MV-4-11 (cell line): Measurements from ENCODE around the gene DSEL.
A peak's percentile ranks its signal among the peaks of the same experiment; 100 is the strongest.

ENCODE experiments used
- DNase-seq: peaks from one replicate; lab custom pipeline; 2025; lab: John Stamatoyannopoulos, UW

Gene DSEL

GRCh38 chr18:67500522-67501205 is 15.9 kb downstream of the DSEL start:
- DNase-seq: no peak

DNA sequence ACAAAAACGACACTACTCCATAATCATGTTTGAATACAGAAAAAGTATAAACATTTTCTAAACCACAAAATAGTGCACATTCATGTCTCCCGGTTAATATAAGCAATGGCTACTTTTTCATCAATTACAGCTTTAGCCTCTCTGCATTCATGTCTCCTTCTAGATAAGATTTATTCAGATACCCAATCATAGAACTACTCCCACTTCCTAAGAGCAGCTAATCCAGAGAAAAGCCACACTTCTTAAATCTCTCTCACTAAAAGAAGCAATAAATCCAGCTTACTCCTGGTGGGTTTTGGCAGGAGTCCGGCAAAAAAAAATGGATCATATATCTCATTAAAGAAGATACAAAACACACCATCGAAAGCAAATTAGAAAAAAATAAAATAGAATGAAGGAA is 20.1 kb downstream of the DSEL start:
- no peak for DNase-seq

- no peak for DNase-seq
Measured at GRCh38 chr18:67486534-67486933, 30.0 kb downstream of the DSEL start.

DNA sequence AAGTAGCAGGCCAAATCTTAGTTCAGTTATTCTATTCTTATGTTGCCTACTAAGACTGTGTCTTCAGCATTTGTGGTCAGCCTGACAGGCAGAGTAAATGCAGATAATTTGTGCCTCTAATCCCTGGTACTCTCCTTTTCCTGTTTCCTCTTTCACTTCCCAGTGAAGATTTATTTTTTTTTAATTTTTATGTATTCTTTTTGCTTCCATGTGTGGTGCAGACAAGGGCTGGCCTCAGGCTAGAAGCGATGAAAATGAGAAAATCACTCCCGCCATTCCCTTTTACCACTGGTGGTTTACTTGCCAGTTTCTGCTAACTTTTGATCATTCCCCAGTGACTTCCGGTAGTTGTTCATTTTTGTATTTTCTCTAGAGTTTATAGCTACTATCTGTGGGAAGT is 30.9 kb downstream of the DSEL start:
- DNase-seq: peak; percentile 51

- DNase-seq: no peak
Measured at GRCh38 chr18:67484458-67484857, 32.1 kb downstream of the DSEL start.

DNA sequence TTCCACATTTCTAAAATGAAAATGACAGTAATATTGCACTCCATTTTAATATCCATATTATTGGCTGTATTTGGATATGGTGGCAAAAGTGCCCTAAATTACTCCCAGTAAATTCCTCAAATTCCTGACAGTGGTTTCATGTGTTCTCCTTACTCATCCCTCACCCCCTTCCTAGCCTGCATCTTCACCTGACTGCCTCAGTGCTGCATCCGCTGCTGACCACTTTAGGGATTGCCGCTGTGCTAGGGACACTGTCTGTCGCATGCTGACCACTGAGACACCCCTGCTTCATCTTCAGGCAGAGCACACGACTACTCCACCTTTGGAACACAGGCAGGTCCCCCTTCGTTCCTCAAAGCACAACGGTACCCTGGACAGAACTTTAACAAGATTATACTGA is 32.6 kb downstream of the DSEL start:
- no peak for DNase-seq

DNA sequence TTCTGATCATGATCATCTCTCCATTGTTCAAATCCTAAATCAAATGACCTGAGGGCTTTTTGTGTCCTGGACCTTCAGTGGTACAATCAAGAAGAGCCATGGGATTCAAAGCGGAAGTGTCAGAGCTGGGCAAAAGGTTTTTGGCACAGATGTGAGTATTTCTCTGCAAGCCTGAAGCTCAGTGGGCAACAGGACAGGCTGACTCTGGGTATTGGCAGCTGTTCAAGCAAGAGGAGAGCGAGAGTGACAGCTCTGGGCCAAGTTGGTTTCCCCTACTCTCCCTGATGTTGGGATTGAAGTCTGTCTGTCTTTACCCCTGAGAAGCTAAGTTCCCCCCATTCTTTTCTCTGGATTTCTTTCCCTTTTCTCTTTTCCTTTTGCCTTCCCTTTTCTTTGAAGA is 33.3 kb downstream of the DSEL start:
- no peak for DNase-seq

DNA sequence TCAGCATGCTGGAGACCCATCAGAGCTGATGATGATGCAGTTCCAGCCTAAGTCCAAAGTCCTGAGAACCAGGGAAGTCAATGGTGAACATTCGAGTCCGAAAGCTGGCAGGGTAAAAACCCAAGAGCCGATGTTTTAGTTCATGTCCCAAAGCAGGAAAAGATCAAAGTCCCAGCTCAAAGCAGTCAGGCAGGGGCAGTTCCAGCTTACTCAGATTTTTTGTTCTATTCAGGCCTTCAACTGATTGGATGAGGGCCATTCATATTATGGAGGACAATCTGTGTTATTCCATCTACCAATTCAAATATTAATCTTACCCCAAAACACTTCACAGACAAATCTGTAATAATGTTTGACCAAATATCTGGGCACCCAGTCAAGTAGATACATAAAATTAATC is 38.3 kb downstream of the DSEL start:
- no peak for DNase-seq

- DNase-seq: no peak
Measured at GRCh38 chr18:67477522-67477921, 39.0 kb downstream of the DSEL start.

DNA sequence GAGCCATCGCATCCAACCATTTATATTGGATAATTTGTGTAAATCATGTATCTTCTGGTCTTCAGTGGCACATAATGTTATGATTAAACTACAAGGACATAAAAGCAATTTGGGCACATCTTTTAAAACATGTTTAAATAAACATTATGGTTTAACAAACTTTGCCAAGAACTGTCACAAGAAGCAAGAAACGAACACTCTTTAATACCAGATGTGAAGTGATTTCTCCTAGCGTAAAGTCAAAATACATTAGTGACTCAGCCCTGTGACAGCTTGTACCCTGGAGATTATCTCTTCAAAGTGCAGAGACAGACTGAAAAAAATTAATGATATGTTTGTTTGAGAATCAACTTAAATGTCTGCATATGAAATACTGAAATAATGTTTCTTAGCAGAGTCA is 39.9 kb downstream of the DSEL start:
- no peak for DNase-seq

DNA sequence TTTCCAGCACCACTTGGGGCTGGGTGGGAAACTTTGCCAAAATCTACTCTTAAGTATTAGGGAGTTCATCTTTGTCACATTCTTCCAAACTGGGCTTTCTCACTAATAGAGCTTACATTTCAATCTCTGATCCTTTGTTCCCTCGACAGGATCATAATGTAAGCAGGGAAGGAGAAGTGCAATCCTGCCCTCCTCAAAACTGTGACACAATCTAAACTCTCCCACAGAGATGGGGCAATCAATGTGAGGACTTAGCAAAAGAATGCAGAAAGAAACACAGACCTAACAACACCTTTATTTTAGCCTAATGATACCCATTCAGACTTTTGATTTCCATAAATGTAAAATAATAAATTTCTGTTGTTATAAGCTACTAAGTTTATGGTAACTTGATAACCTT is 40.8 kb downstream of the DSEL start:
- DNase-seq: no peak

- DNase-seq: no peak
Measured at GRCh38 chr18:67468038-67468437, 48.5 kb downstream of the DSEL start.

GRCh38 chr18:67467188-67467587 is 49.3 kb downstream of the DSEL start:
- DNase-seq: no peak

DNA sequence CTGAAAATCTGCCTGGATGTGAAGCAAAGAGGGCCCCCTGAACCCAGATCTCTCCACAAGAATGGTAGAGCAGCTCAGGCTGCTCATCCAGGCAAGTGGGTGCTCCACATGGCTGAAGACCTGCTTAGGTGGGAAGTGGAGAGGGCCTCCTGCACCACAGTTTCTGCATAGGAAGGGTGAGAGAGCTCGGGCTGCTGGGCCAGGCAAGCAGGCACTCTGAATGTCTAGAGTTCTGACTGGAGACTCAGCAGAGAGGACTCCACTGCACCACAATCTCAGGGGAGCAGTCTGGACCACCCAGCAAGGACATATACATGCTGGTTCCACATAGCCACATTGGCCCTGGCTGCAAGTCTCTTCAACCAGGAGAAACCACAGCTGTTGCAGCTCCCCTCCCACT is 52.0 kb downstream of the DSEL start:
- no peak for DNase-seq

GRCh38 chr18:67463829-67464228 is 52.7 kb downstream of the DSEL start:
- peak; percentile 7 for DNase-seq

GRCh38 chr18:67456711-67457110 is 59.8 kb downstream of the DSEL start:
- no peak for DNase-seq
